Activated CD8-positive, alpha-beta T cell treated with anti-CD3 and anti-CD28 coated beads for 36 hours (primary cell): ENCODE measurements around the gene CEP350. TPM values are rescaled to one million over a fixed set of nuclear protein-coding genes. Genes with fewer than 3 reads are reported as not detected.

Experiments used
- ATAC-seq: fragments of 200-7000 bp; cut with Tn5 transposase; one replicate; pipeline ENCODE4 v1.10.0; 2021; ENCODE audit warnings: mild to moderate bottlenecking, moderate library complexity
- CTCF ChIA-PET: fragments of 350-600 bp; sonication (Branson Sonifier 250); formaldehyde crosslinking; loops from one replicate; lab custom pipeline; 2021; ENCODE audit warnings: antibody characterized with exemption; lab: Charles Lee
- POLR2A ChIA-PET: fragments of 350-600 bp; sonication (Branson Sonifier 250); formaldehyde crosslinking; loops from one replicate; lab custom pipeline; 2021; ENCODE audit warnings: antibody characterized with exemption; lab: Charles Lee
- DNase-seq: peaks from one replicate; pipeline ENCODE4 v3.0.0-alpha.2; 2020
- H3K27ac Mint-ChIP-seq: one replicate; pipeline ENCODE4 v1.8.0; 2021; ENCODE audit warnings: mild to moderate bottlenecking, mixed read lengths
- H3K27me3 Mint-ChIP-seq: one replicate; pipeline ENCODE4 v1.8.0; 2021; ENCODE audit warnings: mixed read lengths
- H3K36me3 Mint-ChIP-seq: one replicate; pipeline ENCODE4 v1.8.0; 2021; ENCODE audit warnings: low read depth, mixed read lengths
- H3K4me1 Mint-ChIP-seq: one replicate; pipeline ENCODE4 v1.8.0; 2021; ENCODE audit warnings: low read depth, mixed read lengths
- H3K4me3 Mint-ChIP-seq: one replicate; pipeline ENCODE4 v1.8.0; 2021; ENCODE audit warnings: mild to moderate bottlenecking, moderate library complexity, mixed read lengths
- H3K9me3 Mint-ChIP-seq: one replicate; pipeline ENCODE4 v1.8.0; 2021; ENCODE audit warnings: mixed read lengths
- CTCF ChIP-seq: fragments of 200-600 bp; IDR thresholded peaks from one replicate; pipeline ENCODE4 v1.8.0; 2022; ENCODE audit warnings: antibody characterized with exemption, mild to moderate bottlenecking
- intact Hi-C: fragments of 100-400 bp; cut with micrococcal nuclease; formaldehyde crosslinking; loops from one replicate; pipeline ENCODE4 v1.10.0; 2022
- total RNA-seq, 2 experiments: library from RNA; stranded (reverse); gene quantifications; one replicate each; pipeline ENCODE4 v1.2.3, GENCODE V29; 2021

Gene CEP350
- total RNA-seq, 2 experiments from 2014 or later = 38.9 to 42.3 TPM

DNA sequence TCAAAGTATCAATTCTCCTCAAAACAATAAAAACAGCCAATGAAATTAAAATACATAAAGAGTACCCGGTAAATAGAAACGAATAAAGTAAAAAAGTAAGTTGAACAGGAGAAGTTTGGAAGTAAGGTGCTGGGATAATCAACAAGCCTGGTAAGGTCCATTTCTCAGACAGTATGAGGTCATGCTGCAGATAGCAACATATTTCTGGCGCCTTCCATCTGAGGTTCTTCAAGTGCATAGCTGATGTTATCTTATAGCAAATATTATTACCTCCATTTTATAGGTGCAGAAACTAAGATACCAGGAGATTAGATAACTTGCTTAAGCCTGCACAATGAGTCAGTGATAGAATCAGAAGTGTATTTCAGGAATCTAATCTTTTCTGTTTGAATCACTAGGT is 23.7 kb upstream of the CEP350 start:
- POLR2A ChIA-PET = interaction anchor here (1.3 to 1.7 kb wide), 2 partner anchors 10 to 22 kb away, joined by 4 to 6 read pairs; no protein-coding TSS in a partner anchor
- DNase-seq (no peak), ATAC-seq (no peak)
- H3K36me3 Mint-ChIP-seq = no peaks in the 10 kb centered on the region
- H3K27me3 Mint-ChIP-seq = peaks cover 3% of the 10 kb centered on the region
- CTCF ChIA-PET = interaction anchor here (1.2 kb wide), 1 partner anchor 238 kb away, joined by 3 read pairs; no protein-coding TSS in a partner anchor
- H3K27ac Mint-ChIP-seq = no peak overlapping the region
- no peak overlapping the region for H3K4me3 Mint-ChIP-seq
- no peaks in the 10 kb centered on the region for H3K4me1 Mint-ChIP-seq
- intact Hi-C loops = no loop called here
- no peak for TF ChIP-seq CTCF
- no peaks in the 10 kb centered on the region for H3K9me3 Mint-ChIP-seq

DNA sequence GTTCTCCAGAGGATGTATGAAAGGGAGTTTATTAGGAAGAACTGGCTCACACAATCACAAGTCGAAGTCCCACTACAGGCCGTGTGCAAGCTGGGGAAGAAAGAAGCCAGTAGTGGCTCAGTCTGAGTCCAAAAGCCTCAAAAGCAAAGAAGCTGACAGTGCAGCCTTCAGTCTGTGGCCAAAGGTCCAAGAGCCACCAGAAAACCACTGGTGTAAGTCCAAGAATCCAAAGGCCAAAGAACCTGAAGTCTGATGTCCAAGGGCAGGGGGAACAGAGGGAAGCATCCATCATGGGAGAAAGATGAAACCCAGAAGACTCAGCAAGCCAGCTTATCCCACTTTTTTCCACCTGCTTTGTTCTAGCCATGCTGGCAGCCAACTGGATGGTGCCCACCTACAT is 21.4 kb upstream of the CEP350 start:
- no peak overlapping the region for H3K4me3 Mint-ChIP-seq
- H3K9me3 Mint-ChIP-seq = no peaks in the 10 kb centered on the region
- DNase-seq (no peak), ATAC-seq (no peak)
- ChIA-PET POLR2A (interaction anchor here (0.6 to 0.7 kb wide), 3 partner anchors 8 to 98 kb away, joined by 3 to 5 read pairs (median 4); no protein-coding TSS in a partner anchor), CTCF (no interaction called here)
- H3K27me3 Mint-ChIP-seq = peaks cover 3% of the 10 kb centered on the region
- no peak overlapping the region for H3K27ac Mint-ChIP-seq
- no peak for TF ChIP-seq CTCF
- intact Hi-C loops = no loop called here
- H3K4me1 Mint-ChIP-seq = no peaks in the 10 kb centered on the region
- H3K36me3 Mint-ChIP-seq = no peaks in the 10 kb centered on the region

- CTCF ChIA-PET = no interaction called here
Measured at GRCh38 chr1:179935909-179936496, 18.6 kb upstream of the CEP350 start.

GRCh38 chr1:179937668-179938254 is 16.8 kb upstream of the CEP350 start:
- ATAC-seq = no peak
- no peak overlapping the region for H3K27ac Mint-ChIP-seq

More at GRCh38 chr1:179935909-179936496, 18.6 kb upstream of the CEP350 start:
- POLR2A ChIA-PET = no interaction called here
- intact Hi-C loops = no loop called here
- ATAC-seq (no peak), DNase-seq (no peak)
- H3K9me3 Mint-ChIP-seq = no peaks in the 10 kb centered on the region
- TF ChIP-seq CTCF = no peak
- H3K4me3 Mint-ChIP-seq = no peak overlapping the region
- H3K4me1 Mint-ChIP-seq = no peaks in the 10 kb centered on the region
- H3K36me3 Mint-ChIP-seq = no peaks in the 10 kb centered on the region
- H3K27ac Mint-ChIP-seq = no peak overlapping the region
- peaks cover 3% of the 10 kb centered on the region for H3K27me3 Mint-ChIP-seq

More at GRCh38 chr1:179937668-179938254, 16.8 kb upstream of the CEP350 start:
- no peak for TF ChIP-seq CTCF
- ChIA-PET POLR2A (interaction anchor here (1.6 kb wide), 1 partner anchor 16 kb away, joined by 4 read pairs; the partner anchor contains the start of gene CEP350), CTCF (interaction anchor here (0.9 to 2.6 kb wide), 3 partner anchors 10 to 26 kb away, joined by 3 to 8 read pairs (median 3); partner anchors contain the start of gene CEP350)
- Mint-ChIP-seq H3K4me1 (no peaks in the 10 kb centered on the region), H3K27me3 (peaks cover 1% of the 10 kb centered on the region), H3K9me3 (no peaks in the 10 kb centered on the region), H3K36me3 (no peaks in the 10 kb centered on the region), H3K4me3 (no peak overlapping the region)
- no peak for DNase-seq
- intact Hi-C loops = no loop called here
